ENCODE results near the gene TIMM13. TPM values are rescaled to one million over a fixed set of nuclear protein-coding genes. Genes with fewer than 3 reads are reported as not detected.

TIMM13 gene
- total and polyA plus RNA-seq, 2 of the 8 experiments (the other 6 are each of a cell fraction or from before 2014, with no cell fraction given) = 270 to 275 TPM

GRCh38 chr19:2381148-2381820 is 46.1 kb downstream of the TIMM13 start:
- no peak overlapping the region for H3K27ac ChIP-seq (ENCODE audit: low read depth, low read length)
- H3K4me3 ChIP-seq (ENCODE audit: extremely low read depth in 1 of 4, insufficient read depth in 2 of 4, low read depth in 3 of 4, low read length in 4 of 4) = no peak overlapping the region

More at GRCh38 chr19:2381148-2381820, 46.1 kb downstream of the TIMM13 start:
- Histone ChIP-seq H2BK20ac (ENCODE audit: low read length) (no peak overlapping the region), H2AFZ (ENCODE audit: low read length) (no peak overlapping the region), H3K4me1 (replicated peaks in 1 of 4; ENCODE audit: control insufficient read depth in 3 of 4, insufficient read depth in 4 of 4, low read length in 3 of 4) (peaks cover 0 to 2% (median 0%) of the 10 kb centered on the region in 4 experiments; a peak in 3 of 7 replicates), H4K91ac (replicated peaks; ENCODE audit: insufficient read length, low read length) (no peak overlapping the region), H3K9ac (replicated peaks in 1 of 4; ENCODE audit: extremely low read depth in 1 of 4, low read depth in 3 of 4, low read length in 3 of 4) (no peak overlapping the region), H2BK15ac (ENCODE audit: low read length) (no peak overlapping the region), H4K5ac (ENCODE audit: insufficient read length, low read depth, low read length) (no peak overlapping the region), H3K18ac (ENCODE audit: extremely low read depth, low read length) (no peak overlapping the region), H3K56ac (replicated peaks; ENCODE audit: insufficient read length, low read depth, low read length) (no peak overlapping the region), H3K79me1 (ENCODE audit: low read depth, low read length) (no peaks in the 10 kb centered on the region), H3K23ac (ENCODE audit: insufficient read length) (no peak overlapping the region), H3K36me3 (ENCODE audit: control insufficient read depth in 2 of 4, insufficient read depth in 4 of 4, low read length in 3 of 4) (no peaks in the 10 kb centered on the region), H3K23me2 (ENCODE audit: low read depth, low read length) (no peaks in the 10 kb centered on the region; the same call in 1 of the 2 replicates), H3K9me3 (ENCODE audit: insufficient read depth in 2 of 2, low read depth in 1 of 2, low read length in 1 of 2) (peaks cover 4% of the 10 kb centered on the region in 2 experiments; a peak in 1 of 4 replicates), H3K4me2 (ENCODE audit: insufficient read depth in 1 of 2, low read depth in 2 of 2, low read length in 2 of 2) (no peak overlapping the region), H4K8ac (ENCODE audit: extremely low read depth, insufficient read depth, low read length) (no peak overlapping the region), H2BK120ac (replicated peaks; ENCODE audit: low read depth, low read length) (no peak overlapping the region), H3K4ac (replicated peaks; ENCODE audit: insufficient read length, low read depth, low read length) (no peak overlapping the region), H4K20me1 (replicated peaks in 1 of 2; ENCODE audit: control insufficient read depth in 1 of 2, insufficient read depth in 2 of 2, low read length in 2 of 2) (peaks cover 0 to 4% of the 10 kb centered on the region in 2 experiments), H3K79me2 (ENCODE audit: control insufficient read depth in 1 of 2, insufficient read depth in 2 of 2, low read length in 2 of 2) (no peaks in the 10 kb centered on the region), H2BK5ac (ENCODE audit: low read depth, low read length) (no peak overlapping the region), H2BK12ac (ENCODE audit: low read depth, low read length) (no peak overlapping the region), H2AK5ac (ENCODE audit: low read depth, low read length) (no peak overlapping the region), H3K27me3 (replicated peaks in 1 of 4; ENCODE audit: control insufficient read depth in 3 of 4, extremely low read depth in 1 of 4, insufficient read depth in 3 of 4, low read length in 3 of 4) (peaks cover 0 to 2% (median 0%) of the 10 kb centered on the region in 4 experiments; a peak in 2 of 7 replicates), H3K14ac (ENCODE audit: insufficient read length) (no peak overlapping the region)
- ChIA-PET CTCF (ENCODE audit: partially characterized antibody) (interaction anchor here (0.6 to 2.0 kb wide), 6 partner anchors 10 to 256 kb away, joined by 3 to 18 read pairs (median 6); no protein-coding TSS in a partner anchor), POLR2A (ENCODE audit: partially characterized antibody) (interaction anchor here (0.5 to 1.6 kb wide), 4 partner anchors 13 to 104 kb away, joined by 3 to 5 read pairs (median 3); no protein-coding TSS in a partner anchor)
- 82% methylated on average over 12 of the region's 18 CpGs; no CpG with 5 or more reads in 1 of the 2 experiments for WGBS, 2 experiments (ENCODE audit: extremely low coverage in 1 of 2, insufficient coverage in 1 of 2, insufficient read length in 1 of 2, insufficient replicate concordance in 2 of 2, low coverage in 1 of 2, low lambda C conversion rate in 2 of 2, missing lambda C conversion rate in 1 of 2)
- DNase-seq (ENCODE audit: low read depth in 1 of 2, low spot score in 2 of 2) = no peak
- FAIRE-seq = no peak
- TF ChIP-seq TAF1 (IDR thresholded peaks at IDR 0.05; ENCODE audit: low read depth, low read length) = no peak
- TF ChIP-seq YY1 (IDR thresholded peaks at IDR 0.05; ENCODE audit: low read depth, low read length) = no peak
- TF ChIP-seq NRF1 (IDR thresholded peaks at IDR 0.05; ENCODE audit: low read depth, low read length) = no peak
- no peak for TF ChIP-seq USF2 (IDR thresholded peaks at IDR 0.05; ENCODE audit: low read length)
- TF ChIP-seq RXRA (IDR thresholded peaks at IDR 0.05; ENCODE audit: insufficient read depth, low read depth, low read length) = no peak
- TF ChIP-seq SIX5 (IDR thresholded peaks at IDR 0.05; ENCODE audit: low read depth, low read length) = no peak

Data from H1 (cell line).